GM12873 (cell line): Measurements from ENCODE around the gene ELAVL2.

Experiments used
- CTCF ChIP-seq: IDR thresholded peaks from 2 replicates; pipeline ENCODE4 v1.5.1; 2012; ENCODE audit warnings: low read depth, mild to moderate bottlenecking, moderate library complexity, low read length, control low read depth; ENCODE audit not compliant: insufficient read depth; ENCODE audit errors: missing control alignments

The ELAVL2 gene

GRCh38 chr9:23747088-23748075 is 78.7 kb downstream of the ELAVL2 start:
- TF ChIP-seq CTCF = no peak

DNA sequence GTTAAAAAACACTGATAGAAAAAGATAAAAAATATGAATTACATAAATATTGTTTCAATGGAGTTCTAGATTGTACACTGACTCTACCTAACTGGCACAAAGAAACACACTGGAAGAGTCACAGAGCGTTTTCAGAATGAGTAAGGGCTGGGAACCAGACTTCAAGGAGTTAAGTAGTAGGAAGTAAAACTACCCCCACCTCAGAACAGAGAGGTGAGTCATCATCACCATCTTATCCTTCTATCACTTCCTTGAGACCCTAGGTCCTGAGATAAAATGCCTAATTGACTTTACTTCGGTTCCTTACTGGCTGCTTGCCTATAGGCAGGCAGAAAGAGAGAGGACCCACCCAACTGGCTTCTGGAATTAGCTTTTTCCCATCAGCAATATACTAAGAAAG is 79.7 kb downstream of the ELAVL2 start:
- TF ChIP-seq CTCF = no peak

DNA sequence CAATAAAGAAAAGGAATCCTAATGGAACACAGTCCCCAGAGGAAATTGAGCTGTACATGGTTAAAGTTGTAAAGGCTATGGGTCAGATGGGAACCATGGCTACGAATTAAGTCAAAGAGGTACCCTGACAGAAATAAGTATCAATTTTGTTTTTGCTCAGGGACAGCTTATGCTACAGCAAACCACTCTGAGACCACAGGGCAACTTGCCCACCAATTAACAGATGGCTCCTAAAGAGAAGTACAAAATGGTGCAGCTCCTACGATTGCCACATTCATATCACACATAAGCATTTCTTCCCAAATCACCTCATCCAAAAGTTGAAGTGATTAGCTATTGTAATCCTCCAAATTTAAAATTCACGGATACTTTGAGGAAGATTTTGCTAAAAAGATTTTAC is 83.0 kb downstream of the ELAVL2 start:
- TF ChIP-seq CTCF = no peak

GRCh38 chr9:23741351-23741750 is 84.7 kb downstream of the ELAVL2 start:
- no peak for TF ChIP-seq CTCF

DNA sequence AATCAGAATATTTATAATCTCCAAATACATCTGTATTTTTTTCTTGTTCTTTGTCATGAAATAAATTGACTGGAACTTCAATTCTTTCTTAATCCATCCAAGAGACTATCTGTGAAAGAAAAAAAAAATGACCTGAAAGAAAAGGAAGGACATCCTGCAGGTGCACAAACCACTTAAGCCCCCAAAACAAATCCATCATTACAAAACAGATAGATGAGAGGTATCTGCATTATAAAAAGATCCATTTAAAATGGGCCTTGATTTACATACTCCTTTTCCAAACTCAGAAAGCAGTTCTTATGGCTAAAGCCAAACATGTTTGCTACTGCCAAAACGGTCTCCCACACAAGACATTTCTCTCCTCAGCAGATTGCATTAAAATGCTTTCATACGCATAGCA is 85.5 kb downstream of the ELAVL2 start:
- TF ChIP-seq CTCF = no peak

DNA sequence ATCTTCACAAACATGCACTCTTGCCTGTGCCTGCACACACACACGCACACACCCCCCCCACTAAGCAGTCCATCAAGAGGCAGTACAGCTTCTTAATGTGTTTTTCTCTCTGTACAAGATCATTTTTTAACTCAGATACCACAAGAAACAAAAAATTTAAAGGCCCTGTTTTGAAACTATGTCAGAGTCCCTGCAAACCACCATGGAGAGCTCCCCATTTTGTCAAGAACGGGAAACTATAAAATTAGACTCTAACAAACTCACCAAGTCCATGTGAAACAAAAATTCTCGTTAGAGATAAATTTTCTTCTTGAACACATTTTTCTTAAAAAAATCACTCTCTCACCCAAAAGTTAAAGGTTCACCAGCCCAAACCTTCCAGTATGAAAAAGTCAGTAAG is 86.3 kb downstream of the ELAVL2 start:
- TF ChIP-seq CTCF = no peak

DNA sequence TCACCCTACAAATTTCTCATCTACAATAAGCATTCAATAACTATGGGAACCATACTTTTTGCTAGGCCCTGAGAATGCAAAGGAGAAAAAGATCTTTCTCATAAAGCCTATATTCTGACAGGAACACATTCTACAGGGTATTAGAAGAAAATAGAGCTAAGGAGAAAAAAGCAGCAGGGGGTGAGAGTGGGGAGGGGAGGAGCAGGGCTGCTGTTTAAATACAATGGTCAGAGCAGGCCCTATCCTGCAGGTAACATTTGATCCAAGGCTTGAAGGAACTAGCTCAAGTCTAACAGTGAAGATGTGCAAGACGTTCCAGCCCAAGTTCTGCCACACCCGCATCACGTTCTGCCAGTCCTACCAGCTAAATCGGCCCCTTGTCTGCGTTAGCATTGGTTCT is 89.7 kb downstream of the ELAVL2 start:
- no peak for TF ChIP-seq CTCF
